GM19372 (cell line): ENCODE data around the gene PIK3CA.

Source experiments
- ATAC-seq: cut with Tn5 transposase; IDR thresholded peaks from one replicate; pipeline ENCODE4 v1.9.1; 2021; ENCODE audit warnings: mild to moderate bottlenecking, low read depth, moderate library complexity; ENCODE audit not compliant: unreplicated experiment

The PIK3CA gene

GRCh38 chr3:179156170-179156569 lies 8.0 kb downstream of the PIK3CA start:
- ATAC-seq = no peak

DNA sequence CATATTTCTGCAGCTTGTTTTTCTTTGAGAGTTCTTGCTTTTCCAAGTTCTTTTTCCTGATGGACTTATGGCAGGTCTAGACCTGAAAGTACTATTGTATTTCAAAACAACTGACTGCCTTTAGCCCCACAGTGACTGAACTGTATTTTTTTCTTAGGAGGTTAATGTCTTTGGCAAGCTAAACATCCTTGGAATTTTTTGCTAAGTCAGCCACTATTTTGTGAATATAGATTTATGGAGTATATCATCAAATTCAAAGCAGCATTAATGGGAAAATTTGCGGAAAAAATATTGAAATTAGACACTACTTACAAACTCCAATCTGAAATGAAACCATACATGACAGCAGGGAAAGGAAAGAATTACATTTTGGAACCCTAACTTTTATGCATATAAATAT lies 8.6 kb downstream of the PIK3CA start:
- no peak for ATAC-seq

- no peak for ATAC-seq
These were observed 10.3 kb downstream of the PIK3CA start for GRCh38 chr3:179158336-179159039.

GRCh38 chr3:179163503-179163902 lies 15.3 kb downstream of the PIK3CA start:
- no peak for ATAC-seq

- no peak for ATAC-seq
These were observed 16.7 kb downstream of the PIK3CA start for GRCh38 chr3:179164857-179165256.

GRCh38 chr3:179166561-179167201 lies 18.5 kb downstream of the PIK3CA start:
- no peak for ATAC-seq

DNA sequence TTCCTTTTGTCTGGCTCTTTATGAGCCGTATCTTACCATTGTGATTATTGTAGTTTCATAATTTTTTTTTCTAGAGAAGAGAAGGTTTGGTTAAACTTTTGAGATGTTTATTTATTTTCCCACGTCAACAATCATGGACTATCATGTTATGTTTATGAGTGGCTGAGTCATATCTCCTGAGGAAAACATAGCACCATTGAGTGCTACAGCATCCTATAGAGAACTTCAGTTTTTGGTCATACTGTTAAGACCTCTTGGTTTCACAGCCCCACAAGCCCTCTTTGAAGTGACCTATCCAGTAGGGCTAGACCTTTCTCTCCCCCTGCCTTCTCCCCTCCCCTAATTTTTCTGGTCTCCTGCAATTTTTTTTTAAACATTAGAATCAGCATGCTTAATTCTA lies 20.8 kb downstream of the PIK3CA start:
- no peak for ATAC-seq

DNA sequence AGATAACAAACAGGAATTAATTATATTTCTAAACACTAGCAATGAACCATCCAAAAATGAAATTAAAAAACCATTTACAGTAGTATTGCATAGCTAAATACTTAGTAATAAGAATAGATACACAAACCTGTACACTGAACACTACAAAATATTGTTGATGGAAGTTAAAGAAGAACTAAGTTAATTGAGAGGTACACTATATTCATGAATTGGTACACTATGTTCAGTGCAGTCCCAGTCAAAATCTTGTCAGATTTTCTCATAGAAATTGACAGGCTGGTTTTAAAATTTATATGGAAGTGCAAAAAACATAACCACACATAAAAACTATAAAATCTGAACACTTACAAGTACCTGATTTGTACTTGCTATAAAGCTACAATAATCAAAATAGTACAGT lies 24.4 kb downstream of the PIK3CA start:
- no peak for ATAC-seq

DNA sequence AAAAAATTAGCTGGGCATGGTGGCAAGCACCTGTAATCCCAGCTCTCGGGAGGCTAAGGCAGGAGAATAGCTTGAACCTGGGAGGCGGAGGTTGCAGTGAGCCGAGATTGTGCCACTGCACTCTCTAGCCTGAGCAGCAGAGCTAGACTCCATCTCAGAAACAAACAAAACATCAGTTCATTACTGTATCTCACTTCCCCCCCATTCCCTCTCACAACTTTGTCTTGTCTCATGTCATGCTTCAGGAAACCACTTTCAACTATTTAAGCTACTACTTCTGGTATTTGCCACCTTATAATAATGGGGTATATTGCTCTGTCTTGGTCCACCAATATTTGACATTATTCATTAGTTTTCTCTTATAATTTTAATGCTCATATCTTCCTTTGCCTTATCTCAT lies 26.2 kb downstream of the PIK3CA start:
- peak; percentile 50 for ATAC-seq

DNA sequence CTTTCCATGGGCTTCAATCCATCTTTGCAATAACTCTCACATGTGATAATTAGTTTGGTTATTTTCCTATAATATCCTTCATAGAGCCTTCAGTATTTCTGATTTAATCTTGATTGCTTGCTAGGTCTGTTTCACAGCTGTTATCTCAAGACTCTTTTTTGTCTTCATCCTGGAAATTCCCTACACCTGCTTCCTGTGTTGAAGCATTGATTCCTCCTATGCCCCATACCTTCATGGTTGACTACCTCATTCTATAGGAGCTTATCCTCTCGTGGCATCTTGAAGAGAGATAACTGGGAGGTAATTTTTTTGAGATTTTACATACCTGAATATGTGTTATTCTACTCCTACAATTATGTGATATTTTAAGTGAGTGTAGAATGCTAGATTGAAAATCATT lies 26.7 kb downstream of the PIK3CA start:
- ATAC-seq = no peak

DNA sequence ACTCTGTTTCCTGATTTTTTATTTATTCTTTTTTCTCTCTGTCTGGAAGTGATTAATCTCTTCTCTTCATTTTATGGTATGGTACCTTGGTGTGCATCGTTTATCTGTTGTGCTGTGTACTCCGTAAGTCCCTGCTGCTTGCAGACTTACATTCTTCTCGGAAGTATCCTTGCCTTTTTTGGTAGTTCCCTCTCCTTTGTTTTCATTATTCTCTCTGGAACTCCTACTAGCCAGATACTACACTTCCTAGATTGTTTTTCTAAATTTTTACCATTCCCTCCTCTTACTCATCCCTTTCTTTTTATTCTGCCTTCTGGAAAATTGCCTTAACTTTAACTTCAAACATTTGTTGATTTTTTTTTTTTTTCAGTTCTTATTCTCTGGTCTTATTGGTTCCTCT lies 27.2 kb downstream of the PIK3CA start:
- no peak for ATAC-seq

DNA sequence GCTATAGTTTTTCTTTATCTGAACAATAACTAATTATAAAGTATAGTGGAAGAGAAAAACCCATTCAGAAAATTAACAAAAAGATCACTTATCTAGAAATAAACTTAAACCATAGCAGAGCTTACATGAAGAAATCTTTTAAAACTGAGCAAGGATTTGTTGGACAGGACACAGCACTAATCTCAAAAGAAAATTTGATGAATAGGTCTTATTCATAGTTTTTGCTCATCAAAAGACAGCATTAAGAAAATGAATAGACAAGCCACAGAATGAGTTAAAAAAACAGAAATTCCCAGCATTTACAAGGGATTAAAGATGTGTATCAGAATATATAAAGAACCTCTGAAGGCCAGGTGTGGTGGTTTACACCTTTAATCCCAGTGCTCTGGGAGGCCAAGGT lies 29.5 kb downstream of the PIK3CA start:
- no peak for ATAC-seq

- no peak for ATAC-seq
These were observed 31.1 kb downstream of the PIK3CA start for GRCh38 chr3:179179256-179179655.

- ATAC-seq = no peak
These were observed 32.0 kb downstream of the PIK3CA start for GRCh38 chr3:179179979-179180759.

DNA sequence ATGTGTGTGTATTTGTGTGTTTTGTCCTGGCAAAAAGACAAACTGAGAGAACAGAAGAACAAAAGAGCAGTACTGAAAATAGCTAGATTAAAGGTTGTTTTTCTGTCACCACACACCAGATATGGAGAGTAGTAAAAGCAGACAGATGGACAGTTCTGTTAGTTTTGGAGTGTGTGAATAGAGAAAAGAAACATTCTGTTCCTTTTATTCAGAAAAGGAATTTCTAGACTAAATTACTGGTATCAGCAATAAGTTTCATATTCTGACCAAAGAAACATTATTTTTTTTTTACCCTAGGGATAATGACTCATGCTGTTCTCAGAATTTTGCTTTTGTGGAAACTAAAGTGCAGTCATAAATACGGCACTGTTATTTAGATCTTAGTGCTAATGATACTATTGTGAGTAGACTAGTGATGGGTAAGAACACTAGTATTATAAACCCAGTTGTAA lies 32.9 kb downstream of the PIK3CA start:
- peak; percentile 50 for ATAC-seq

DNA sequence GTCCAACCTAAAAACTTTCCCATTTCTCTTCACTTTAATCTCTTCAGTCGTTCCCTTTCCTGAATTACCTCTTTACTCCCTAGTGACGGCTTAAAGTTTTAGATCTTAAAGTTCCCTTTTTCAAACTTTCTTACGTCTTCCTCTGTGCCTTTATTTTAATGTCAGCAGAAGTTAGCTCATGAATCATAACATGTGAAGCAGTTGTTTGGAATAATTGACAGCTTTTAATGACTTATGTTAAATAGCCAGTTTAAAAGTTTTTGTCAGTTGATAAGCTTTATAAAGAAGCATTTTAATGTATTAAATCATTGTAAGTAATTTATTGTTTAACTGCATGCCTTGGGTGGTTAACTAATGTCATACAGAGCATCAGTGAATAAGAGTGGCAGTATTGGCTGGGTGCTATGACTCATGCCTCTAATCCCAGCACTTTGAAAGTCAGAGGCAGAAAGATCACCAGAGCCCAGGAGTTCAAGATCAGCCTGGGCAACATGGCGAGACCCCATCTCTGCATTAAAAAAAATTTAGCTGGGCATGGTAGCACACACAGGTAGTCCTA lies 33.9 kb downstream of the PIK3CA start:
- ATAC-seq = no peak

DNA sequence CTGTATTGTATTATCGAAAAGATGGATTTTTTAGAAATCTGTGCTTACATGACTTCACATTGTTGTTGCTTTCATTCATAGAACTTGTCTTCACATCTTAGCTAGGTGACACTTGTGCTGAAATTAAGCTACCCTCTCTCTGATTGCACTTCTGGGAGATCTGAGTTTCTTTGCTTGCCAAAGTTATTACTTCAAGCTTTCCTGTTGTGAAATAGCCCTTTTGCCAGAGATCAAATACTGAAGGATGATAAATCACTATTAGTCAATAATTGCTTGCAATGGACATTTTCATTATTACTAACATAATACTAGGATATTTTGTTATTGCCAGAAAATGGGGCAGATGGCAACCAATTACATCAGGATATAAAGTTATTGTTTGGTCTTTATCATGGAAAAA lies 34.7 kb downstream of the PIK3CA start:
- ATAC-seq = no peak

DNA sequence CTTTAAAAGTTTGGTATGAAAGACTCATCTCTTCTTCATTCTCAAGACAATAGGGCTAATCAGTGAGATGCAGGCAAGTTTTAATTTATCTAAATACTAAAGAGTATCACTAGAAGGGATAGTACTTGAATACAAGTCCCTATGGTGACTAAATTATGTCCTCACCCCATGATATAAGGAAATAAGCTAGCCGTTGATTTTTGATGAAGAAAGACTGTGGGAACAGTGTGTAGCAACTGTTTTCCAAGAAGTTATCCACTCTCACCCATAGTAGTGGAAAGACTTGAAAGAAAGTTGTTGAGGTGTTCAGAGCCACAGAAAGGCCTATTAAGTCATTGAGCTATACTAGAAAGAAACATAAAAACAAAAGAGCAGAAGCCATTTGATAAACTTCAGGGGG lies 36.7 kb downstream of the PIK3CA start:
- no peak for ATAC-seq

DNA sequence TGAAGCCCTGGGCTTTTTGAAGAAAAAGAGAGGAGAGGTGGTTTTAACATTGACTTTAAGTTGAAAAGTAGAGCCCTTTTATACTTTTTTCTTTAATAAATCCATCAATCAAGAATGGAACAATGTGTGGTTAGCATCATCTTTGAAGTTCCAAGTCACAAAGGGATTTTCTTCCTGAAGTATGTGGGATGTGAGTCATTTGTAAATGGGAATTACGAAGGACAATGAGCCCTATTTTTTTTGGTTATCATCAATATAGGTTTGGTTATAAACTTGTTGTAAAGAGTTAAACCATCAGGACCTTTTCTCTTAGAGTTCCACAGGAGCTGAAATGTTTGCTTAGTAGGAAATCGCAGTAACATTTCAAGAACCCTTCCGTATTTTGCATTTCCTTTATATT lies 38.3 kb downstream of the PIK3CA start:
- no peak for ATAC-seq

GRCh38 chr3:179189759-179190158 lies 41.6 kb downstream of the PIK3CA start:
- no peak for ATAC-seq

GRCh38 chr3:179190581-179190980 lies 42.4 kb downstream of the PIK3CA start:
- ATAC-seq = no peak
